SKM-1 treated with dmso at 0.1 percent for 144 hours (cell line): ENCODE measurements around the gene OR7D2.
A peak's percentile ranks its signal among the peaks of the same experiment; 100 is the strongest.

Source experiments
- DNase-seq: peaks from one replicate; lab custom pipeline; 2025; ENCODE audit not compliant: unreplicated experiment; lab: John Stamatoyannopoulos, UW

The OR7D2 gene

GRCh38 chr19:9178901-9179300 is at the start of gene OR7D2:
TSS of gene OR7D2 (plus strand) at chr19:9178979. CDS start at chr19:9185782, 6,803 bp downstream.
- DNase-seq = no peak

GRCh38 chr19:9130965-9131364 is 47.8 kb upstream of the OR7D2 start:
- peak; percentile 2 for DNase-seq

- no peak for DNase-seq
Measured at GRCh38 chr19:9132422-9132821, 46.4 kb upstream of the OR7D2 start.

- no peak for DNase-seq
Measured at GRCh38 chr19:9139609-9140158, 39.1 kb upstream of the OR7D2 start.

GRCh38 chr19:9140159-9140874 is 38.5 kb upstream of the OR7D2 start, which contains the start of gene ZNF317:
TSS of gene ZNF317 (plus strand) at chr19:9140397. CDS start at chr19:9156017, 15,620 bp downstream.
- DNase-seq = peak; percentile 86

- DNase-seq = no peak
Measured at GRCh38 chr19:9144920-9145319, 33.9 kb upstream of the OR7D2 start.

- DNase-seq = no peak
Measured at GRCh38 chr19:9146882-9147281, 31.9 kb upstream of the OR7D2 start.

GRCh38 chr19:9148697-9149096 is 30.1 kb upstream of the OR7D2 start:
- DNase-seq = no peak

GRCh38 chr19:9149997-9150396 is 28.8 kb upstream of the OR7D2 start:
- DNase-seq = no peak

GRCh38 chr19:9150650-9151049 is 28.1 kb upstream of the OR7D2 start:
- no peak for DNase-seq

- no peak for DNase-seq
Measured at GRCh38 chr19:9151367-9151766, 27.4 kb upstream of the OR7D2 start.

GRCh38 chr19:9155591-9155990 is 23.2 kb upstream of the OR7D2 start:
- no peak for DNase-seq

GRCh38 chr19:9156304-9156703 is 22.5 kb upstream of the OR7D2 start:
- no peak for DNase-seq

- DNase-seq = no peak
Measured at GRCh38 chr19:9159891-9160290, 18.9 kb upstream of the OR7D2 start.

- DNase-seq = no peak
Measured at GRCh38 chr19:9161427-9161826, 17.4 kb upstream of the OR7D2 start.

- no peak for DNase-seq
Measured at GRCh38 chr19:9165261-9165660, 13.5 kb upstream of the OR7D2 start.

GRCh38 chr19:9166846-9167245 is 11.9 kb upstream of the OR7D2 start:
- DNase-seq = no peak

GRCh38 chr19:9171393-9171991 is 7.3 kb upstream of the OR7D2 start:
- DNase-seq = no peak

GRCh38 chr19:9175326-9175725 is 3.5 kb upstream of the OR7D2 start:
- no peak for DNase-seq

GRCh38 chr19:9183000-9183399 is 4.2 kb downstream of the OR7D2 start:
- DNase-seq = no peak

- DNase-seq = no peak
Measured at GRCh38 chr19:9187191-9187590, 8.4 kb downstream of the OR7D2 start.

GRCh38 chr19:9189535-9189934 is 10.8 kb downstream of the OR7D2 start:
- no peak for DNase-seq
